ENCODE measurements around the gene ZNF763.
"Not testable (repeated sequence)": the region's sequence is repeated elsewhere in the genome, so short reads cannot be mapped to it uniquely, and the experiment has no call there.

Gene ZNF763

DNA sequence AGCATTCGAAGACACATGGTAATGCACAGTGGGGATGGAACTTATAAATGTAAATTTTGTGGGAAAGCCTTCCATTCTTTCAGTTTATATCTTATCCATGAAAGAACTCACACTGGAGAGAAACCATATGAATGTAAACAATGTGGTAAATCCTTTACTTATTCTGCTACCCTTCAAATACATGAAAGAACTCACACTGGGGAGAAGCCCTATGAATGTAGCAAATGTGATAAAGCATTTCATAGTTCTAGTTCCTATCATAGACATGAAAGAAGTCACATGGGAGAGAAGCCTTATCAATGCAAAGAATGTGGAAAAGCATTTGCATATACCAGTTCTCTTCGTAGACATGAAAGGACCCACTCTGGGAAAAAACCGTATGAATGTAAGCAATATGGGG is 16.2 kb upstream of the ZNF763 start:
- H3K9ac ChIP-seq (ENCODE audit: low read depth, low read length) = no peak overlapping the region
- H4K20me1 ChIP-seq (ENCODE audit: insufficient read depth, low read length) = no peaks in the 10 kb centered on the region
- H2AFZ ChIP-seq (ENCODE audit: low read depth, low read length) = no peak overlapping the region
- TF ChIP-seq, protein P1, sequence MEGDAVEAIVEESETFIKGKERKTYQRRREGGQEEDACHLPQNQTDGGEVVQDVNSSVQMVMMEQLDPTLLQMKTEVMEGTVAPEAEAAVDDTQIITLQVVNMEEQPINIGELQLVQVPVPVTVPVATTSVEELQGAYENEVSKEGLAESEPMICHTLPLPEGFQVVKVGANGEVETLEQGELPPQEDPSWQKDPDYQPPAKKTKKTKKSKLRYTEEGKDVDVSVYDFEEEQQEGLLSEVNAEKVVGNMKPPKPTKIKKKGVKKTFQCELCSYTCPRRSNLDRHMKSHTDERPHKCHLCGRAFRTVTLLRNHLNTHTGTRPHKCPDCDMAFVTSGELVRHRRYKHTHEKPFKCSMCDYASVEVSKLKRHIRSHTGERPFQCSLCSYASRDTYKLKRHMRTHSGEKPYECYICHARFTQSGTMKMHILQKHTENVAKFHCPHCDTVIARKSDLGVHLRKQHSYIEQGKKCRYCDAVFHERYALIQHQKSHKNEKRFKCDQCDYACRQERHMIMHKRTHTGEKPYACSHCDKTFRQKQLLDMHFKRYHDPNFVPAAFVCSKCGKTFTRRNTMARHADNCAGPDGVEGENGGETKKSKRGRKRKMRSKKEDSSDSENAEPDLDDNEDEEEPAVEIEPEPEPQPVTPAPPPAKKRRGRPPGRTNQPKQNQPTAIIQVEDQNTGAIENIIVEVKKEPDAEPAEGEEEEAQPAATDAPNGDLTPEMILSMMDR (IDR thresholded peaks at IDR 0.05; ENCODE audit: borderline replicate concordance, extremely low read depth, low read length, poor library complexity, severe bottlenecking) = no peak
- TF ChIP-seq EZH2 (IDR thresholded peaks at IDR 0.05; ENCODE audit: borderline replicate concordance, low read depth, low read length, severe bottlenecking) = no peak
- H3K4me1 ChIP-seq (ENCODE audit: insufficient read depth, low read length) = no peaks in the 10 kb centered on the region
- H3K4me2 ChIP-seq (ENCODE audit: insufficient read depth, low read length) = no peak overlapping the region
- DNase-seq (no peak), ATAC-seq (ENCODE audit: insufficient read depth, low read depth) (no peak)
- H3K9me3 ChIP-seq (ENCODE audit: insufficient read depth, low read length, severe bottlenecking) = peaks cover 80% of the 10 kb centered on the region
- peaks cover 88% of the 10 kb centered on the region for H3K36me3 ChIP-seq (ENCODE audit: insufficient read depth, low read length)
- no peaks in the 10 kb centered on the region for H3K27me3 ChIP-seq (ENCODE audit: insufficient read depth, low read length, poor library complexity)
- H3K4me3 ChIP-seq (ENCODE audit: low read depth in 1 of 2, low read length in 2 of 2) = no peak overlapping the region
- peaks cover 27% of the 10 kb centered on the region for H3K79me2 ChIP-seq (ENCODE audit: insufficient read depth, low read length)
- H3K27ac ChIP-seq (ENCODE audit: low read length) = no peak overlapping the region

DNA sequence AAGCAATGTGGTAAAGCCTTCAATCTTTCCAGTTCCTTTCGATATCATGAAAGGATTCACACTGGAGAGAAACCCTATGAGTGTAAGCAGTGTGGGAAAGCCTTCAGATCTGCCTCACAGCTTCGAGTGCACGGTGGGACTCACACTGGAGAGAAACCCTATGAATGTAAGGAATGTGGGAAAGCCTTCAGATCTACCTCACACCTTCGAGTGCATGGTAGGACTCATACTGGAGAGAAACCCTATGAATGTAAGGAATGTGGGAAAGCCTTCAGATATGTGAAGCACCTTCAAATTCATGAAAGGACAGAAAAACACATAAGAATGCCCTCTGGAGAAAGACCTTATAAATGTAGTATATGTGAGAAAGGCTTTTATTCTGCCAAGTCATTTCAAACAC is 15.6 kb upstream of the ZNF763 start:
- DNase-seq (no peak), ATAC-seq (ENCODE audit: insufficient read depth, low read depth) (no peak)
- H3K4me2 ChIP-seq (ENCODE audit: insufficient read depth, low read length) = no peak overlapping the region
- no peaks in the 10 kb centered on the region for H3K27me3 ChIP-seq (ENCODE audit: insufficient read depth, low read length, poor library complexity)
- no peak overlapping the region for H3K27ac ChIP-seq (ENCODE audit: low read length)
- TF ChIP-seq EZH2 (IDR thresholded peaks at IDR 0.05; ENCODE audit: borderline replicate concordance, low read depth, low read length, severe bottlenecking) = no peak
- TF ChIP-seq, protein P1 (IDR thresholded peaks at IDR 0.05; ENCODE audit: borderline replicate concordance, extremely low read depth, low read length, poor library complexity, severe bottlenecking) = no peak
- H2AFZ ChIP-seq (ENCODE audit: low read depth, low read length) = no peak overlapping the region
- no peak overlapping the region for H3K9ac ChIP-seq (ENCODE audit: low read depth, low read length)
- peaks cover 83% of the 10 kb centered on the region for H3K36me3 ChIP-seq (ENCODE audit: insufficient read depth, low read length)
- H3K4me3 ChIP-seq (ENCODE audit: low read depth in 1 of 2, low read length in 2 of 2) = no peak overlapping the region
- no peaks in the 10 kb centered on the region for H4K20me1 ChIP-seq (ENCODE audit: insufficient read depth, low read length)
- H3K4me1 ChIP-seq (ENCODE audit: insufficient read depth, low read length) = no peaks in the 10 kb centered on the region
- H3K9me3 ChIP-seq (ENCODE audit: insufficient read depth, low read length, severe bottlenecking) = peaks cover 75% of the 10 kb centered on the region
- peaks cover 21% of the 10 kb centered on the region for H3K79me2 ChIP-seq (ENCODE audit: insufficient read depth, low read length)

DNA sequence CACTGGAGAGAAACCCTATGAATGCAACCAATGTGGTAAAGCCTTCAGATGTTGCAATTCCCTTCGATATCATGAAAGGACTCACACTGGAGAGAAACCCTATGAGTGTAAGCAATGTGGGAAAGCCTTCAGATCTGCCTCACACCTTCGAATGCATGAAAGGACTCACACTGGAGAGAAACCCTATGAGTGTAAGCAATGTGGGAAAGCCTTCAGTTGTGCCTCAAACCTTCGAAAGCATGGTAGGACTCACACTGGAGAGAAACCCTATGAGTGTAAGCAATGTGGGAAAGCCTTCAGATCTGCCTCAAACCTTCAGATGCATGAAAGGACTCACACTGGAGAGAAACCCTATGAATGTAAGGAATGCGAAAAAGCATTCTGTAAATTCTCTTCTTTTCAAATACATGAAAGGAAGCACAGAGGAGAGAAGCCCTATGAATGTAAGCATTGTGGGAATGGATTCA is 15.2 kb upstream of the ZNF763 start:
- not testable (repeated sequence) for H3K4me3 ChIP-seq (ENCODE audit: low read depth in 1 of 2, low read length in 2 of 2); H4K20me1 ChIP-seq (ENCODE audit: insufficient read depth, low read length); H2AFZ ChIP-seq (ENCODE audit: low read depth, low read length); H3K9ac ChIP-seq (ENCODE audit: low read depth, low read length); H3K27me3 ChIP-seq (ENCODE audit: insufficient read depth, low read length, poor library complexity); DNase-seq; ATAC-seq (ENCODE audit: insufficient read depth, low read depth); H3K27ac ChIP-seq (ENCODE audit: low read length); H3K4me1 ChIP-seq (ENCODE audit: insufficient read depth, low read length); H3K4me2 ChIP-seq (ENCODE audit: insufficient read depth, low read length)
- Histone ChIP-seq H3K79me2 (ENCODE audit: insufficient read depth, low read length) (peaks cover 17% of the 10 kb centered on the region), H3K36me3 (ENCODE audit: insufficient read depth, low read length) (peaks cover 78% of the 10 kb centered on the region), H3K9me3 (ENCODE audit: insufficient read depth, low read length, severe bottlenecking) (peaks cover 71% of the 10 kb centered on the region)

DNA sequence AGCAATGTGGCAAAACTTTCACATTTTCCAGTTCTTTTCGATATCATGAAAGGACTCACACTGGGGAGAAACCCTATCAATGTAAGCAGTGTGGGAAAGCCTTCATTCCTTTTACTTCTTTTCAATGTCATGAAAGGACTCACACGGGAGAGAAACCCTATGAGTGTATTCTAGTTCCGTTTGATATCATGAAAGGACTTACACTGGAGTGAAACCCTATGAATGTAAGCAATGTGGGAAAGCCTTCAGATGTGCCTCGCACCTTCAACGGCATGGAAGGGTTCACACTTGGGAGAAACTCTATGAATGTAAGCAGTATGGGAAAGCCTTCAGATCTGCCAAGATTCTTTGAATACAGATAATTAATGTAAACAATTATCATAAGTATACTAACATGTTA is 14.5 kb upstream of the ZNF763 start:
- H3K4me3 ChIP-seq (ENCODE audit: low read depth in 1 of 2, low read length in 2 of 2) = no peak overlapping the region
- no peaks in the 10 kb centered on the region for H3K27me3 ChIP-seq (ENCODE audit: insufficient read depth, low read length, poor library complexity)
- H3K9ac ChIP-seq (ENCODE audit: low read depth, low read length) = no peak overlapping the region
- no peak for ATAC-seq (ENCODE audit: insufficient read depth, low read depth)
- H3K4me1 ChIP-seq (ENCODE audit: insufficient read depth, low read length) = no peaks in the 10 kb centered on the region
- H3K27ac ChIP-seq (ENCODE audit: low read length) = no peak overlapping the region
- H4K20me1 ChIP-seq (ENCODE audit: insufficient read depth, low read length) = no peaks in the 10 kb centered on the region
- H2AFZ ChIP-seq (ENCODE audit: low read depth, low read length) = no peak overlapping the region
- TF ChIP-seq, protein P1 (IDR thresholded peaks at IDR 0.05; ENCODE audit: borderline replicate concordance, extremely low read depth, low read length, poor library complexity, severe bottlenecking) = no peak
- no peak for TF ChIP-seq EZH2 (IDR thresholded peaks at IDR 0.05; ENCODE audit: borderline replicate concordance, low read depth, low read length, severe bottlenecking)
- DNase-seq = no peak
- peaks cover 10% of the 10 kb centered on the region for H3K79me2 ChIP-seq (ENCODE audit: insufficient read depth, low read length)
- peaks cover 72% of the 10 kb centered on the region for H3K36me3 ChIP-seq (ENCODE audit: insufficient read depth, low read length)
- peaks cover 64% of the 10 kb centered on the region for H3K9me3 ChIP-seq (ENCODE audit: insufficient read depth, low read length, severe bottlenecking)
- H3K4me2 ChIP-seq (ENCODE audit: insufficient read depth, low read length) = no peak overlapping the region

All from DND-41 (cell line).